RPMI7951 (cell line): ENCODE results near the gene LARP1B. TPM values are rescaled to one million over a fixed set of nuclear protein-coding genes. Genes with fewer than 3 reads are reported as not detected.
A peak's percentile ranks its signal among the peaks of the same experiment; 100 is the strongest.
"Not testable (repeated sequence)": the region's sequence is repeated elsewhere in the genome, so short reads cannot be mapped to it uniquely, and the experiment has no call there.

ENCODE experiments used
- DNase-seq: peaks from one replicate; pipeline ENCODE4 v3.0.0-alpha.2; 2012; ENCODE audit warnings: low read depth
- total RNA-seq: library from RNA; depleted of rRNA; stranded (reverse); fragments of >200 nt; shearing (Covaris generic); gene quantifications from 2 replicates; pipeline ENCODE4 v1.2.3, GENCODE V29; 2014; rRNA removed

The LARP1B gene
- total RNA-seq = 11.7 and 11.8 TPM in 2 replicates

- peak; percentile 94 for DNase-seq
Observed at GRCh38 chr4:128060699-128061565, at the start of gene LARP1B. TSS of gene LARP1B (plus strand) at chr4:128061312. CDS start at chr4:128074952, 13,640 bp downstream.

DNA sequence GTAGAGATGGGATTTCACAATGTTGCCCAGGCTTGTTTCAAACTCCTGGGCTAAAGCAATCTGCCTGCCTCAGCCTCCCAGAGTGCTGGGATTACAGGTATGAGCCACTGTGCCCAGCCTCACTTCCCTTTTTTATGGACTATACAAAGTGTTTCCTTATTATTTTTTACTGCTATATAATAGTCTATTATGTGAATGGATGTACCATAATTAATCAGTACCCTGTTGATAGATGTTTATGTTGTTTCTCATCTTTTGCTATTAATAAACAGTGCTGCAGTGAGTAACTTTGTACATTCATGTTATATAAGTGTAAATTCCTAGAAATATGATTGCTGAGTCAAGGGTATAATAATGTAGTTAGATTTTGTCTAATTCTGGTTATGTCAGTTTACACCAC lies 35.8 kb upstream of the LARP1B start:
- DNase-seq = no peak

DNA sequence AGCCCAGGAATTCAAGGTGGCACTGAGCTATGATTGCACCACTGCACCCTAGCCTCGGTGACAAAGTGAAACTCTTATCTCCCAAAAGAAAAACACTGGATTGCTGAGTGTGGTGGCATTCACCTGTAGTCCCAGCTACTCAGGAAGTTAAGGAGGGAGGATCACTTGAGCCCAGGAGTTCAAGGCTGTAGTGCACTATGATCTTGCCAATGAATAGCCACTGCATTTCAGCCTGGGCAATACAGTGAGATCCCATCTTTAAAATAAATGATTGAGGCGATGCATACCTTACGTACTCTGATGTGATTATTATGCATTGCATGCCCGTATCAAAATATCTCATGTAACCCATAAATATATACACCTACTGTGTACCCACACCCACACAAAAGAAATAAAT lies 31.2 kb upstream of the LARP1B start:
- no peak for DNase-seq

DNA sequence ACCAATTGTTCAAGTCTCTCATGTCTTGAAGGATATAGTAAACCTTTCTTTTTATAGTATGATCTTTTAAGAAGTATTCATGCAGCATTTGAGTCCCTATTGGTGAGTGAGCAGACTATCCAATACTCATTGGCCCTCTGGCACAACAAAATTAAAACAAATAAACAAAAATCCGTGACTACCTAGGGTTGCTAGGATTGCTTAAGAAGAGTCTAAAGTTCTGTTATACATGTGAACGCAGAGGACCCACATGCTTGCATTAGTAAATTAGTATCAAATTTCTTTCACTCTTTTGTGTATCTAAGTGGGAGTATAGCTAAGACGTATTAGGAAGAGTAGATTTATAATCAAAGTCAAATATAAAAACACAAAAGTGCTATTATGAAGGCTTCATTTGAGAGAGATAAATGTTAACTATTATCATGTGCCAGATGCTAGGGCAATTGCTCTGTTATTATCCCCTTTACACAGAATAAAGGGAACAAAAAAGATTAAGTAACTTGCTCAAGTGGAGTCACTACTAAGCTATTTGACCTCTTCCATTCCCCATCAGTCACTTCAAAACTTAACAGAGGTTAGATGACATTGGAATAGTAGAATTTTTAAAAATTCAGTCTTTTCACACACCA lies 29.2 kb upstream of the LARP1B start:
- no peak for DNase-seq

DNA sequence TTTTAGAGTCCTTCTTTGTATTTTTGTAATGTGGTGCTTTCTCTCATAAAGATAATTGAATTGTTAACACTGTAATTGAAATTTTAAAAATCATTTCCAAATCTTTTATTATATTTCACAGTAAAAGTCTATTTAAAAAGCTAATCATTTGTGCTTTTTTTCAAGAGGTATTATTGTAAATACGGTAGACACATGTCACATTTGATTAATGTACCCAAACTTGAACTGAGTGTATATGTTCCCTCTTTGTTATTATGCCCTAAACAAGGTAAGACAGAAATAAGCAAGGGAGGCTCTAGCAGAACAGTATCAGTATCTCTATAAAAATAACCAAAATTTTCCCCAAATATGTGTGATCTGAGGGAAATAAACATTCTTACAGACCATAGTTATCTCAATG lies 21.5 kb upstream of the LARP1B start:
- DNase-seq = no peak

DNA sequence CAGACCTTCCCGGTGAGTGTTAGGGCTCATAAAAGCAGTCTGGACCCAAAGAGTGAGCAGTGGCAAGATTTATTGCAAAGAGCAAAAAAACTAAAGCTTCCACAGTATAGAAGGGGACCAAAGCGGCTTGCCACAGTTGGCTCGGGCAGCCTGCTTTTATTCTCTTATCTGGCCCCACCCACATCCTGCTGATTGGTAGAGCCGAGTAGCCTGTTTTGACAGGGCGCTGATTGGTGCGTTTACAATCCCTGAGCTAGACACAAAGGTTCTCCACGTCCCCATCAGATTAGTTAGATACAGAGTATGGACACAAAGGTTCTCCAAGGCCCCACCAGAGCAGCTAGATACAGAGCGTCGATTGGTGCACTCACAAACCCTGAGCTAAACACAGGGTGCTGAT lies 14.1 kb upstream of the LARP1B start:
- not testable (repeated sequence) for DNase-seq

DNA sequence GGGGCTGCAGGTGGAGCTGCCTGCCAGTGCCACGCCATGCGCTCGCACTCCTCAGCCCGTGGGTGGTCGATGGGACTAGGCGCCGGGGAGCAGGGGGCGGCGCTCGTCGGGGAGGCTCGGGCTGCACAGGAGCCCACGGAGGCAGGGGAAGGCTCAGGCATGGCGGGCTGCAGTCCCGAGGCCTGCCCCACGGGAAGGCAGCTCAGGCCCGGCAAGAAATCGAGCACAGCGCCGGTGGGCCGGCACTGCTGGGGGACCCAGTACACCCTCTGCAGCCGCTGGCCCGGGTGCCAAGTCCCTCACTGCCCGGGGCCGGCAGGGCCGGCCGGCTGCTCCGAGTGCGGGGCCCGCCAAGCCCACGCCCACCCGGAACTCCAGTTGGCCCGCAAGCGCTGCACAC lies 13.6 kb upstream of the LARP1B start:
- DNase-seq = not testable (repeated sequence)

DNA sequence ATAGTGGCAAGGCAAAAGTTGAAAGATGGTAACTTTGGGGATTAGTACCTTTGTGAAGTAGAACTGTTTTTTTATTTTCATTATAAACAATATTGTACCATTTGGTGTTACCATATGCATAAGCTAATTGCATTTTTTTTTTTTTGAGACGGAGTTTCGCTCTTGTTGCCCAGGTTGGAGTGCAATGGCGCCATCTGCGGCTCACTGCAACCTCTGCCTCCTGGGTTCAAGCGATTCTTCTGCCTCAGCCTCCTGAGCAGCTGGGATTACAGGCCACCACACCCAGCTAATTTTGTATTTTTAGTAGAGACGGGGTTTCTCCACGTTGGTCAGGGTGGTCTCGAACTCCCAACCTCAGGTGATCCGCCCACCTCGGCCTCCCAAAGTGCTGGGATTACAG lies 9.9 kb upstream of the LARP1B start:
- peak; percentile 13 for DNase-seq

GRCh38 chr4:128054907-128055306 lies 6.2 kb upstream of the LARP1B start:
- DNase-seq = not testable (repeated sequence)

GRCh38 chr4:128055441-128056206 lies 5.5 kb upstream of the LARP1B start:
- DNase-seq = not testable (repeated sequence)

- DNase-seq = no peak
Observed at GRCh38 chr4:128056396-128056795, 4.7 kb upstream of the LARP1B start.

- DNase-seq = peak; percentile 11
Observed at GRCh38 chr4:128060121-128060698, 902 bp upstream of the LARP1B start.

DNA sequence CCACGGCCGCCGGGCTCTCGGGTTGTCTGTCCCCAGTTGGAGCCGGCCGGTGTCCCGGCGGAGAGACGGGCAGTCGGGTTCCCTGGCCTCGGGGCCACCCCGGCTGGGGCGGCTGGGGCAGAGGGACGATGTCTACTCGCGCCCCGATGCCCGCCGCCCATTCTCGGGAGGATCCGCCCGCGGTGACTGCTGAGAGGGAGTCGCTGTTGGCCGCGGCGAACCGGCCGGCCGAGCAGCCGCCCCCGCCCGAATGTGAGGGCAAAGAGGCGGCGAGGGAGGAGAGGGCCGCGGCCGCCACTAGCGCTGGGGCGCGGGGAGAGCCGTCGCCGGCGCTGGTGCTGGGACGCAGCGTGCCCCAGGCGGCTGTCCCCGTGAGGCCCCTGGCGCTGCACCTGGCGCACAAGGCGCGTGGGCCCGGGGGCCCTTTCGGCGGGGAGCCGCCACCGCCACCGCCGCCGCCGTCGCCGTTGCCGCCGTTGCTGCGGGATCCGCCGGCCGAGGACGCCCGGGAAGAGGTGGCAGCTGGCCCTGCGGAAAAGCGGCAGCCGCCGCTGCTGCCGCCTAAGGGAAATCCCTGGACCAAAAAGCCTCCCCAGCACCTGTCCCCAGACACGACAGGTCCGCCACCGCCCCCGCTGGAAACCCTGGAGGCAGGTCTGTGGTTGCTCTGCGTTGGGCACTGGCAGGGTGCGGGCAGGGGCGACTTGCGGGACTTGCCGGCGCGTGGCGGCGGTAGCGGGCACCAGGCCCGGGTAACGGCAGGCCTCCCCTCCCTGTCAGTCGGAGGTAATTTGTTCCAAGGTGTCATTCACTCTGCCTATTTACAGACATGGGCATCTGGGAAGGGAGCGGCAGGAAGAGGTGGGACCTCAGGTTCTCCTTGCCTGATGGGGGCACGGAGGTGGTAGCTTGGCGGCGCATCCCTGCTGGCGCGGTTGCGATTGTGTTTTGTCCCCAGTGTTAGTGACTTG lies 739 bp downstream of the LARP1B start:
- peak; percentile 41 for DNase-seq

DNA sequence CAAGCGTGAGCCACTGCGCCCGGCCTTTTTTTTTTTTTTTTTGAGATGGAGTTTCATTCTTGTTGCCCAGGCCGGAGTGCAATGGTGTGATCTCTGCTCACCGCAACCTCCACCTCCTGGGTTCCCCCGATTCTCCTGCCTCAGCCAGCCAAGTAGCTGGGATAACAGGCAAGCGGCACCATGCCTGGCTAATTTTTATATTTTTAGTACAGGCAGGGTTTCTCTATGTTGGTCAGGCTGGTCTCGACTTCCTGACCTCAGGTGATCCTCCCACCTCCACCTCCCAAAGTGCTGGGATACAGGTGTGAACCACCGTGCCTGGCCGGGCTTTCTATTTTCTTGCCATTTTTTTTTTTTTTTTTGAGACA lies 5.3 kb downstream of the LARP1B start:
- DNase-seq = not testable (repeated sequence)

- peak; percentile 52 for DNase-seq
Observed at GRCh38 chr4:128068918-128069317, 7.8 kb downstream of the LARP1B start.

DNA sequence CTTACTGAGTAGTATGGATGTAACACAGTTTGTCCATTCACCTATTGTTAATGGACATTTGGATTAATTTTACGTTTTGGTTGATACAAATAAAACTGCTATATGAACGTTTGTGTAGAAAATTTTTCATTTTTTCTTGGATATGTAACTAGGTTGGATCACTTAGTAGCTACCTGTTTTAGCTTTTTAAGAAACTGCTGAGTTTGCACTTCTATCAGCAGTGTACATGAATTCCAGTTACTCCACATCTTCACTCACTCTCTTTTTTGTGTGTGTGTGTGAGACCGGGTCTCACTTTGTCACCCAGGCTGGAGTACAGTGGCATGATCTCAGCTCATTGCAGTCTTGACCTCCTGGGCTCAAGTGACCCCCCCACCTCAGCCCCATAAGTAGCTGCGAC lies 15.4 kb downstream of the LARP1B start:
- no peak for DNase-seq

DNA sequence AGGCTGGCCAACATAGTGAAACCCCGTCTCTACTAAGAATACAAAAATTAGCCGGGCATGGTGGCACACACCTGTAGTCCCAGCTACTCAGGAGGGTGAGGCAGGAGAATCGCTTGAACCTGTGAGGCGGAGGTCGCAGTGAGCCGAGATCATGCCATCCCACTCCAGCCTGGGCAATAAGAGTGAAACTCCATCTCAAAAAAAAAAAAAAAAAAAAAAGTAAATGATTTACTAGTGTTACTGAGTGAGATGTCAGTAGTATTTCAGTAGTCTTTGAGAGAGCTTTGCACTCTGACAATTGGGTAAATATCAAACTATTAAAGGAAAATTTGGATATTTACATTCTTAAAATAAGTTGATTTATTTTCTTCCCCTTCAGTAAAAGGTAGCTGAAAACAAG lies 34.2 kb downstream of the LARP1B start:
- not testable (repeated sequence) for DNase-seq

DNA sequence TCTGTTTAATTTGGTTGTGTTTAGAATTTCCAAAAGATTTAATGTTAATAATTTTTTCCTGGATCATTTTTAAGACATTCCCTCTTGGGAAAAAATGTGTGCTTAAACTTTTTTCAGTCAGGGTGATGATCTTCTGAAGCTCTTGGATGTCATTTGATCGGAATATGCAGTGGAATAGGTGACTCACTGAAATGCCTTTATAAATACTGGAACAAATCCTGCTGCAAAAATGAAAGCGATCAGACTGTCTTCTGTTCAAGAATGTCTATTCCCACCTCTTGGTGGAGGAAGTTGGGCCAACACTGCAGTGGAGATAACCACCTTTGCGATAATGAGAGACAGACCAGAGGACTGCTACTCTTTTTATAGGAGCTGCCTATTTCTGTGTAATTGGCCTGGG lies 46.7 kb downstream of the LARP1B start:
- DNase-seq = no peak

GRCh38 chr4:128123036-128123435 lies 61.9 kb downstream of the LARP1B start:
- peak; percentile 37 for DNase-seq

DNA sequence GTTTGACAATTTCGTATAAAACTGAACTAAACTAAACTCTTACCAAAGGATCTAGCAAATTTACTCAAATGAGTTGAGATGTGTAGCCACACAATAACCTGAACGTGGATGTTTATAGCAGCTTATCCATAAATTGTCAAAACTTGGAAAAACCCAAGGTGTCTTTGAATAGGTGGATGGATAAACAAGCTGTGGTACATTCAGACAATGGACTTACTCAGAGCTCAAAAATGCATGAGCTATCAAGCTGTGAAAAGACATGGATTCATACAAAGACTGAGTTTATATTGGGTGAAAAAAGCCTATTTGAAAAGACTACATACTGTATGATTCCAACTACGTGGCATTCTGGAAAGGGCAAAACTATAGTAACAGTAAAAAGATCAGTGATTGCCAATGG lies 69.5 kb downstream of the LARP1B start:
- no peak for DNase-seq

DNA sequence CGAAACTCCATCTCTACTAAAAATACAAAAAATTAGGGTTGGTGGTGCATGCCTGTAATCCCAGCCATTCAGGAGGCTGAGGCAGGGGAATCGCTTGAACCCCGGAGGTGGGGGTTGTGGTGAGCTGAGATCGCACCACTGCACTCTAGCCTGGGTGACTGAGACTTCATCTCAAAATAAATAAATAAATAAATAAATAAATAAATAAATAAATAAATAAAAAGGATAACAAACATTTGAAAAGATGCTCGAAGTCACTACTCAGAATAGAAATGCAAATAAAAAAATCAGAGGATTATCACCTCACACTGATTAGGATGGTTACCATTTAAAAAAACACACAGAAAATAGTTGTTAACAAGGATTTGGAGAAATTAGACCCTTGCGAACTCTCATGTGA lies 73.8 kb downstream of the LARP1B start:
- DNase-seq = no peak
